Germinal center (tissue), 1 donor: Measurements from ENCODE around the gene BOD1L2.

Experiments used
- DNase-seq: peaks from one replicate; pipeline ENCODE4 v3.0.0; 2012; ENCODE audit warnings: mixed read lengths, low spot score

Gene BOD1L2

GRCh38 chr18:57146956-57147636 is at the start of gene BOD1L2:
Gene BOD1L2, plus strand, starts transcription at chr18:57147087. Its CDS starts 226 bp downstream, at chr18:57147313.
- DNase-seq: no peak

GRCh38 chr18:57107140-57107832 is 39.6 kb upstream of the BOD1L2 start:
- DNase-seq: no peak

- DNase-seq: no peak
Observed at GRCh38 chr18:57110290-57110689, 36.6 kb upstream of the BOD1L2 start.

- DNase-seq: no peak
Observed at GRCh38 chr18:57113799-57114420, 33.0 kb upstream of the BOD1L2 start.

GRCh38 chr18:57116598-57117132 is 30.2 kb upstream of the BOD1L2 start:
- DNase-seq: no peak

GRCh38 chr18:57121542-57122112 is 25.3 kb upstream of the BOD1L2 start:
- DNase-seq: no peak

GRCh38 chr18:57122936-57123510 is 23.9 kb upstream of the BOD1L2 start:
- DNase-seq: no peak

GRCh38 chr18:57125627-57126026 is 21.3 kb upstream of the BOD1L2 start:
- DNase-seq: no peak

GRCh38 chr18:57128220-57128932 is 18.5 kb upstream of the BOD1L2 start:
- no peak for DNase-seq

GRCh38 chr18:57131101-57131500 is 15.8 kb upstream of the BOD1L2 start:
- DNase-seq: no peak

GRCh38 chr18:57131782-57132181 is 15.1 kb upstream of the BOD1L2 start:
- DNase-seq: no peak

GRCh38 chr18:57134618-57135135 is 12.2 kb upstream of the BOD1L2 start:
- DNase-seq: no peak

GRCh38 chr18:57135699-57136098 is 11.2 kb upstream of the BOD1L2 start:
- DNase-seq: no peak

GRCh38 chr18:57137847-57138246 is 9.0 kb upstream of the BOD1L2 start:
- no peak for DNase-seq

- DNase-seq: no peak
Observed at GRCh38 chr18:57141208-57142129, 5.4 kb upstream of the BOD1L2 start.

GRCh38 chr18:57142324-57142723 is 4.6 kb upstream of the BOD1L2 start:
- DNase-seq: no peak

GRCh38 chr18:57143265-57143664 is 3.6 kb upstream of the BOD1L2 start:
- DNase-seq: no peak

- no peak for DNase-seq
Observed at GRCh38 chr18:57148263-57148662, 1.4 kb downstream of the BOD1L2 start.

- no peak for DNase-seq
Observed at GRCh38 chr18:57149051-57149450, 2.2 kb downstream of the BOD1L2 start.

GRCh38 chr18:57149531-57149930 is 2.6 kb downstream of the BOD1L2 start:
- DNase-seq: no peak
